Thyroid gland (tissue), 4 donors: Measurements from ENCODE around the gene INPP4A.

Experiments
- CTCF ChIP-seq, 6 experiments: fragments of 200-600 bp in 3 of 6; fragments of 450-650 bp in 3 of 6; sonication (generic) in 3 of 6; IDR thresholded peaks; one replicate each; pipeline ENCODE4 v1.5.1; 2016 to 2019; ENCODE audit warnings: antibody characterized with exemption in 6 of 6, mild to moderate bottlenecking in 2 of 6, inconsistent platforms in 1 of 6, moderate library complexity in 1 of 6
- POLR2A ChIP-seq, 2 donors: fragments of 450-650 bp; IDR thresholded peaks; one replicate each; pipeline ENCODE4 v1.6.1; 2017; ENCODE audit warnings: antibody characterized with exemption in 2 of 2, mild to moderate bottlenecking in 2 of 2, moderate library complexity in 1 of 2

- TF ChIP-seq CTCF (IDR thresholded peaks at IDR 0.05) (no peak), POLR2A (IDR thresholded peaks at IDR 0.05) (no peak)
These were observed 105.5 kb downstream of the INPP4A start for GRCh38 chr2:98550165-98550564.
